ENCODE results near the gene DAAM2.

Gene DAAM2

GRCh38 chr6:39849228-39849627 lies 57.1 kb downstream of the DAAM2 start:
- no peak overlapping the region for H3K4me3 ChIP-seq (ENCODE audit: low read length in 2 of 2)
- H4K91ac ChIP-seq (ENCODE audit: low read depth, low read length, poor library complexity) = no peak overlapping the region
- peaks cover 0 to 7% of the 10 kb centered on the region in 2 donors for H3K4me1 ChIP-seq (ENCODE audit: control insufficient read depth in 2 of 2, insufficient read depth in 1 of 2, low read depth in 1 of 2, low read length in 2 of 2)
- no peaks in the 10 kb centered on the region for H3K36me3 ChIP-seq (replicated peaks in 1 of 2; ENCODE audit: control insufficient read depth in 2 of 2, insufficient read depth in 2 of 2, low read length in 2 of 2)
- H2AFZ ChIP-seq (ENCODE audit: low read length) = no peak overlapping the region
- no peak overlapping the region for H3K27ac ChIP-seq (replicated peaks; ENCODE audit: low read length)
- no peak overlapping the region for H3K14ac ChIP-seq (ENCODE audit: low read length)
- H3K27me3 ChIP-seq (ENCODE audit: control insufficient read depth in 3 of 3, insufficient read depth in 3 of 3, low read depth in 1 of 3, low read length in 3 of 3) = peaks cover 0 to 2% (median 0%) of the 10 kb centered on the region in 3 experiments
- H3K4me2 ChIP-seq (ENCODE audit: insufficient read depth, low read length, poor library complexity, severe bottlenecking) = no peak overlapping the region
- no peak overlapping the region for H2BK120ac ChIP-seq (ENCODE audit: low read depth, low read length)
- no CpG with 5 or more reads among the region's 3 CpGs for WGBS, 2 donors (ENCODE audit: extremely low coverage in 2 of 2, insufficient read length in 2 of 2, insufficient replicate concordance in 1 of 2)
- H3K4ac ChIP-seq (ENCODE audit: low read length) = no peak overlapping the region
- H2BK5ac ChIP-seq (ENCODE audit: low read length) = no peak overlapping the region
- no peak overlapping the region for H2BK15ac ChIP-seq (ENCODE audit: low read length)
- H4K8ac ChIP-seq (ENCODE audit: low read depth, low read length) = no peak overlapping the region
- no peak overlapping the region for H3K9ac ChIP-seq (ENCODE audit: low read depth, low read length, poor library complexity)
- no peak for DNase-seq (ENCODE audit: low spot score)
- H2AK5ac ChIP-seq (ENCODE audit: low read depth, low read length) = no peak overlapping the region
- no peaks in the 10 kb centered on the region for H3K9me3 ChIP-seq (replicated peaks in 1 of 2; ENCODE audit: control insufficient read depth in 2 of 2, insufficient read depth in 1 of 2, low read depth in 1 of 2, low read length in 2 of 2)
- H3K79me1 ChIP-seq (ENCODE audit: low read depth, low read length) = no peaks in the 10 kb centered on the region
- no peak overlapping the region for H2BK12ac ChIP-seq (ENCODE audit: low read length)
- no peak overlapping the region for H3K18ac ChIP-seq (ENCODE audit: low read length)
- no peak overlapping the region for H3K23ac ChIP-seq (ENCODE audit: low read depth, low read length, poor library complexity)

- H3K18ac ChIP-seq (ENCODE audit: low read length) = no peak overlapping the region
- no peak overlapping the region for H2BK120ac ChIP-seq (ENCODE audit: low read depth, low read length)
- H3K4me1 ChIP-seq (ENCODE audit: control insufficient read depth in 2 of 2, insufficient read depth in 1 of 2, low read depth in 1 of 2, low read length in 2 of 2) = peaks cover 0 to 7% of the 10 kb centered on the region in 2 donors
- H3K4me2 ChIP-seq (ENCODE audit: insufficient read depth, low read length, poor library complexity, severe bottlenecking) = no peak overlapping the region
- no peaks in the 10 kb centered on the region for H3K9me3 ChIP-seq (replicated peaks in 1 of 2; ENCODE audit: control insufficient read depth in 2 of 2, insufficient read depth in 1 of 2, low read depth in 1 of 2, low read length in 2 of 2)
- H3K27me3 ChIP-seq (ENCODE audit: control insufficient read depth in 3 of 3, insufficient read depth in 3 of 3, low read depth in 1 of 3, low read length in 3 of 3) = peaks cover 0 to 1% (median 0%) of the 10 kb centered on the region in 3 experiments
- no peak overlapping the region for H3K4ac ChIP-seq (ENCODE audit: low read length)
- no peak overlapping the region for H3K27ac ChIP-seq (replicated peaks; ENCODE audit: low read length)
- H3K14ac ChIP-seq (ENCODE audit: low read length) = no peak overlapping the region
- H3K9ac ChIP-seq (ENCODE audit: low read depth, low read length, poor library complexity) = no peak overlapping the region
- H4K91ac ChIP-seq (ENCODE audit: low read depth, low read length, poor library complexity) = no peak overlapping the region
- no peak overlapping the region for H2BK15ac ChIP-seq (ENCODE audit: low read length)
- H2BK5ac ChIP-seq (ENCODE audit: low read length) = no peak overlapping the region
- no peak overlapping the region for H2AK5ac ChIP-seq (ENCODE audit: low read depth, low read length)
- H3K4me3 ChIP-seq (ENCODE audit: low read length in 2 of 2) = no peak overlapping the region
- no peaks in the 10 kb centered on the region for H3K79me1 ChIP-seq (ENCODE audit: low read depth, low read length)
- WGBS, 2 donors (ENCODE audit: extremely low coverage in 2 of 2, insufficient read length in 2 of 2, insufficient replicate concordance in 1 of 2) = no CpG with 5 or more reads among the region's 6 CpGs
- DNase-seq (ENCODE audit: low spot score) = no peak
- H4K8ac ChIP-seq (ENCODE audit: low read depth, low read length) = no peak overlapping the region
- no peak overlapping the region for H2BK12ac ChIP-seq (ENCODE audit: low read length)
- H3K36me3 ChIP-seq (replicated peaks in 1 of 2; ENCODE audit: control insufficient read depth in 2 of 2, insufficient read depth in 2 of 2, low read length in 2 of 2) = no peaks in the 10 kb centered on the region
- H2AFZ ChIP-seq (ENCODE audit: low read length) = no peak overlapping the region
- no peak overlapping the region for H3K23ac ChIP-seq (ENCODE audit: low read depth, low read length, poor library complexity)
Measured at GRCh38 chr6:39849764-39850163, 57.6 kb downstream of the DAAM2 start.

GRCh38 chr6:39850736-39851297 lies 58.6 kb downstream of the DAAM2 start:
- Histone ChIP-seq H3K9ac (ENCODE audit: low read depth, low read length, poor library complexity) (no peak overlapping the region), H2BK5ac (ENCODE audit: low read length) (no peak overlapping the region), H3K4me1 (ENCODE audit: control insufficient read depth in 2 of 2, insufficient read depth in 1 of 2, low read depth in 1 of 2, low read length in 2 of 2) (peaks cover 0 to 2% of the 10 kb centered on the region in 2 donors), H3K18ac (ENCODE audit: low read length) (no peak overlapping the region), H2BK15ac (ENCODE audit: low read length) (no peak overlapping the region), H2BK120ac (ENCODE audit: low read depth, low read length) (no peak overlapping the region), H2AK5ac (ENCODE audit: low read depth, low read length) (no peak overlapping the region), H4K91ac (ENCODE audit: low read depth, low read length, poor library complexity) (no peak overlapping the region), H3K27ac (replicated peaks; ENCODE audit: low read length) (no peak overlapping the region), H3K27me3 (ENCODE audit: control insufficient read depth in 3 of 3, insufficient read depth in 3 of 3, low read depth in 1 of 3, low read length in 3 of 3) (no peaks in the 10 kb centered on the region), H3K14ac (ENCODE audit: low read length) (no peak overlapping the region), H2BK12ac (ENCODE audit: low read length) (no peak overlapping the region), H3K4ac (ENCODE audit: low read length) (no peak overlapping the region), H3K23ac (ENCODE audit: low read depth, low read length, poor library complexity) (no peak overlapping the region), H3K4me3 (ENCODE audit: low read length in 2 of 2) (no peak overlapping the region), H3K36me3 (replicated peaks in 1 of 2; ENCODE audit: control insufficient read depth in 2 of 2, insufficient read depth in 2 of 2, low read length in 2 of 2) (no peaks in the 10 kb centered on the region), H3K9me3 (replicated peaks in 1 of 2; ENCODE audit: control insufficient read depth in 2 of 2, insufficient read depth in 1 of 2, low read depth in 1 of 2, low read length in 2 of 2) (no peaks in the 10 kb centered on the region), H2AFZ (ENCODE audit: low read length) (no peak overlapping the region), H3K79me1 (ENCODE audit: low read depth, low read length) (no peaks in the 10 kb centered on the region), H4K8ac (ENCODE audit: low read depth, low read length) (no peak overlapping the region), H3K4me2 (ENCODE audit: insufficient read depth, low read length, poor library complexity, severe bottlenecking) (no peak overlapping the region)
- DNase-seq (ENCODE audit: low spot score) = no peak
- WGBS, 2 donors (ENCODE audit: extremely low coverage in 2 of 2, insufficient read length in 2 of 2, insufficient replicate concordance in 1 of 2) = no CpG with 5 or more reads among the region's 2 CpGs

DNA sequence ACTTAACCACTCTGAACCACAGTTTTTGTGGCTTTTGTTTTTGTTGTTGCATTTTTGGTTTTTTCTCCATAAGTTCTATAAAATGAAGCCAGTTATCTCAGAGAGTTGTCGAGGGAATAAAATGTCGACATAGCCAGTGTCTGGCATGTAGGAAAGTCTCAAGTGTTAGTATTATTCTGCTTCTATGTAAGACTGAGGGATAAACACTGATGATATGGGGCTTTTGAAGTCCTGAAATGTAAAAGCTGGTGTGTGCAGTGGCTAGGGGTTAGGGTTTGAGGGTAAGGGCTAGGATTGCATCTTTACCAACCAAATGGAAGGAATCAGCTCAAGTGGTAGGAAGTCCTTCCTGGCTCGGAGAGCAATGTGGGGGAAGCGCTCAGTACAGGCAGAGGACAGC lies 59.2 kb downstream of the DAAM2 start:
- Histone ChIP-seq H3K4me2 (ENCODE audit: insufficient read depth, low read length, poor library complexity, severe bottlenecking) (no peak overlapping the region), H3K9me3 (replicated peaks in 1 of 2; ENCODE audit: control insufficient read depth in 2 of 2, insufficient read depth in 1 of 2, low read depth in 1 of 2, low read length in 2 of 2) (no peaks in the 10 kb centered on the region), H3K36me3 (replicated peaks in 1 of 2; ENCODE audit: control insufficient read depth in 2 of 2, insufficient read depth in 2 of 2, low read length in 2 of 2) (no peaks in the 10 kb centered on the region), H4K91ac (ENCODE audit: low read depth, low read length, poor library complexity) (no peak overlapping the region), H3K14ac (ENCODE audit: low read length) (no peak overlapping the region), H2AK5ac (ENCODE audit: low read depth, low read length) (no peak overlapping the region), H3K4me3 (ENCODE audit: low read length in 2 of 2) (no peak overlapping the region), H2BK12ac (ENCODE audit: low read length) (no peak overlapping the region), H3K18ac (ENCODE audit: low read length) (no peak overlapping the region), H4K8ac (ENCODE audit: low read depth, low read length) (no peak overlapping the region), H2BK5ac (ENCODE audit: low read length) (no peak overlapping the region), H3K9ac (ENCODE audit: low read depth, low read length, poor library complexity) (no peak overlapping the region), H3K79me1 (ENCODE audit: low read depth, low read length) (no peaks in the 10 kb centered on the region), H3K4me1 (ENCODE audit: control insufficient read depth in 2 of 2, insufficient read depth in 1 of 2, low read depth in 1 of 2, low read length in 2 of 2) (no peaks in the 10 kb centered on the region), H2AFZ (ENCODE audit: low read length) (no peak overlapping the region), H2BK15ac (ENCODE audit: low read length) (no peak overlapping the region), H2BK120ac (ENCODE audit: low read depth, low read length) (no peak overlapping the region), H3K23ac (ENCODE audit: low read depth, low read length, poor library complexity) (no peak overlapping the region), H3K4ac (ENCODE audit: low read length) (no peak overlapping the region), H3K27me3 (ENCODE audit: control insufficient read depth in 3 of 3, insufficient read depth in 3 of 3, low read depth in 1 of 3, low read length in 3 of 3) (no peaks in the 10 kb centered on the region), H3K27ac (replicated peaks; ENCODE audit: low read length) (no peak overlapping the region)
- WGBS, 2 donors (ENCODE audit: extremely low coverage in 2 of 2, insufficient read length in 2 of 2, insufficient replicate concordance in 1 of 2) = no CpG with 5 or more reads among the region's 4 CpGs
- no peak for DNase-seq (ENCODE audit: low spot score)

Data from neuronal stem cell (in vitro differentiated cells).